Panc1 (cell line): ENCODE results near the gene DYRK2. TPM values are rescaled to one million over a fixed set of nuclear protein-coding genes. Genes with fewer than 3 reads are reported as not detected.

Experiments
- ATAC-seq: fragments of 200-7000 bp; cut with Tn5 transposase; 2 replicates; pipeline ENCODE4 v1.9.1; 2020; ENCODE audit warnings: mild to moderate bottlenecking, moderate library complexity
- BruUV-seq: library from RNA; stranded (reverse); fragments of 400-500 nt; replicated peaks from 2 replicates; lab custom pipeline; 2021; lab: Mats Ljungman, UMichigan
- CTCF ChIA-PET: fragments of 300-600 bp; sonication (Branson Sonifier 250); formaldehyde crosslinking; loops from one replicate; lab custom pipeline; 2022; ENCODE audit warnings: antibody characterized with exemption; lab: Charles Lee
- POLR2A ChIA-PET: fragments of 300-600 bp; sonication (Branson Sonifier 250); formaldehyde crosslinking; loops from one replicate; lab custom pipeline; 2022; ENCODE audit warnings: antibody characterized with exemption; lab: Charles Lee
- DNase-seq: peaks from one replicate; pipeline ENCODE4 v3.0.0-alpha.2; 2010; ENCODE audit warnings: low read depth, low spot score
- H3K27ac ChIP-seq: 2 replicates; pipeline ENCODE4 v1.5.1; 2011; ENCODE audit warnings: mild to moderate bottlenecking, low read length, inconsistent platforms
- H3K27me3 ChIP-seq: fragments of 200-500 bp; sonication (Bioruptor generic); 2 replicates; pipeline ENCODE4 v1.6.0; 2014; ENCODE audit warnings: low read length, inconsistent platforms; ENCODE audit not compliant: control insufficient read depth, insufficient read depth
- H3K36me3 ChIP-seq: fragments of 200-500 bp; sonication (Bioruptor generic); 2 replicates; pipeline ENCODE4 v1.5.1; 2014; ENCODE audit warnings: inconsistent platforms, mild to moderate bottlenecking, low read length, moderate library complexity; ENCODE audit not compliant: control insufficient read depth, insufficient read depth
- H3K4me1 ChIP-seq: 2 replicates; pipeline ENCODE4 v1.5.1; 2011; ENCODE audit warnings: inconsistent platforms, mild to moderate bottlenecking, low read length, moderate library complexity; ENCODE audit not compliant: control insufficient read depth, insufficient read depth
- H3K4me3 ChIP-seq, 2 experiments: 2 replicates each; pipeline ENCODE4 v1.5.1; 2011 to 2012; ENCODE audit warnings: low read depth in 2 of 2, low read length in 2 of 2, mild to moderate bottlenecking in 2 of 2, inconsistent platforms in 1 of 2, moderate library complexity in 1 of 2
- H3K9me3 ChIP-seq: fragments of 200-500 bp; sonication (Bioruptor generic); 2 replicates; pipeline ENCODE4 v1.5.1; 2014; ENCODE audit warnings: low read depth, mild to moderate bottlenecking, inconsistent platforms, low read length, moderate library complexity; ENCODE audit not compliant: control insufficient read depth, insufficient read depth
- CTCF ChIP-seq: fragments of 450-650 bp; IDR thresholded peaks from 2 replicates; pipeline ENCODE4 v1.5.1; 2017; ENCODE audit warnings: mild to moderate bottlenecking
- POLR2AphosphoS5 ChIP-seq: IDR thresholded peaks from 2 replicates; pipeline ENCODE4 v1.6.1; 2012; ENCODE audit warnings: mild to moderate bottlenecking, low read depth, low read length, moderate library complexity
- SIN3A ChIP-seq: IDR thresholded peaks from 2 replicates; pipeline ENCODE4 v1.6.1; 2012; ENCODE audit warnings: low read depth, mild to moderate bottlenecking, low read length, moderate library complexity, borderline replicate concordance; ENCODE audit not compliant: insufficient read depth
- TCF7L2 ChIP-seq: IDR thresholded peaks from 2 replicates; pipeline ENCODE4 v1.6.1; 2011; ENCODE audit warnings: mild to moderate bottlenecking, low read depth, low read length, inconsistent platforms
- in situ Hi-C: cut with HindIII; loops from 2 replicates; pipeline ENCODE4 v1.10.0; 2016; ENCODE audit warnings: low sequenced_read_pairs, low pct_unique_long_range_greater_than_20kb
- intact Hi-C: fragments of 100-400 bp; cut with micrococcal nuclease; formaldehyde crosslinking; loops from one replicate; pipeline ENCODE4 v1.10.0; 2022; ENCODE audit not compliant: unreplicated experiment
- total RNA-seq: library from RNA; stranded (reverse); gene quantifications from one replicate; pipeline ENCODE4 v1.2.1, GENCODE V29; 2021; ENCODE audit not compliant: unreplicated experiment
- TF ChIP-seq, protein P1 (sequence below), 2 experiments: IDR thresholded peaks; 2 replicates each; pipeline ENCODE4 v1.6.1; 2011 to 2012; ENCODE audit warnings: low read depth in 2 of 2, control low read depth in 1 of 2, low read length in 1 of 2, mild to moderate bottlenecking in 1 of 2, moderate library complexity in 1 of 2; ENCODE audit not compliant: insufficient read depth in 1 of 2

Gene DYRK2
- total RNA-seq, 1 experiment from 2014 or later, result 9.9 TPM

DNA sequence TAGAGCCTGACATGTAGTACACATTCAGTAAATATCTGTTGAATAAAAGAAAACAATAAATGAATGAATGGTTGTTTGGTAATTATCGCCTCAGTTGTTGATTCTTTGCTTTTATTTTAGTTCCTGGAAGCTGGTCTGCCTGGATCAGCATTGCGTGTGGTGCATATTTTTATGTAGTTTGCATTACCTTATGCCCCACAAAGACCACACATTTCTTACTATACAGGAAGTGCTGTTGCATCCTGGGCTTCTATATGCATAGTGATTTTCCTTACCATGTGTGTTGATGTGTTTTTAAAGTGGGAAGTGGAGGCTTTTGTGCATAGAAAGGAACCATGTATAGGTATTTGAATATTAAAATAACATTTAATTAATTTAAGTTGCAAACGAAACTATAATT lies 43.6 kb downstream of the DYRK2 start:
- ChIA-PET POLR2A (no interaction called here), CTCF (no interaction called here)
- in situ Hi-C loops, result no loop called here
- TF ChIP-seq POLR2AphosphoS5 (no peak), SIN3A (no peak), TCF7L2 (no peak), CTCF (no peak)
- TF ChIP-seq, protein P1, sequence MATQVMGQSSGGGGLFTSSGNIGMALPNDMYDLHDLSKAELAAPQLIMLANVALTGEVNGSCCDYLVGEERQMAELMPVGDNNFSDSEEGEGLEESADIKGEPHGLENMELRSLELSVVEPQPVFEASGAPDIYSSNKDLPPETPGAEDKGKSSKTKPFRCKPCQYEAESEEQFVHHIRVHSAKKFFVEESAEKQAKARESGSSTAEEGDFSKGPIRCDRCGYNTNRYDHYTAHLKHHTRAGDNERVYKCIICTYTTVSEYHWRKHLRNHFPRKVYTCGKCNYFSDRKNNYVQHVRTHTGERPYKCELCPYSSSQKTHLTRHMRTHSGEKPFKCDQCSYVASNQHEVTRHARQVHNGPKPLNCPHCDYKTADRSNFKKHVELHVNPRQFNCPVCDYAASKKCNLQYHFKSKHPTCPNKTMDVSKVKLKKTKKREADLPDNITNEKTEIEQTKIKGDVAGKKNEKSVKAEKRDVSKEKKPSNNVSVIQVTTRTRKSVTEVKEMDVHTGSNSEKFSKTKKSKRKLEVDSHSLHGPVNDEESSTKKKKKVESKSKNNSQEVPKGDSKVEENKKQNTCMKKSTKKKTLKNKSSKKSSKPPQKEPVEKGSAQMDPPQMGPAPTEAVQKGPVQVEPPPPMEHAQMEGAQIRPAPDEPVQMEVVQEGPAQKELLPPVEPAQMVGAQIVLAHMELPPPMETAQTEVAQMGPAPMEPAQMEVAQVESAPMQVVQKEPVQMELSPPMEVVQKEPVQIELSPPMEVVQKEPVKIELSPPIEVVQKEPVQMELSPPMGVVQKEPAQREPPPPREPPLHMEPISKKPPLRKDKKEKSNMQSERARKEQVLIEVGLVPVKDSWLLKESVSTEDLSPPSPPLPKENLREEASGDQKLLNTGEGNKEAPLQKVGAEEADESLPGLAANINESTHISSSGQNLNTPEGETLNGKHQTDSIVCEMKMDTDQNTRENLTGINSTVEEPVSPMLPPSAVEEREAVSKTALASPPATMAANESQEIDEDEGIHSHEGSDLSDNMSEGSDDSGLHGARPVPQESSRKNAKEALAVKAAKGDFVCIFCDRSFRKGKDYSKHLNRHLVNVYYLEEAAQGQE (IDR thresholded peaks at IDR 0.05; ENCODE audit: insufficient read depth in 1 of 2, low read depth in 2 of 2, low read length in 1 of 2), result no peak
- intact Hi-C loops, result no loop called here
- H3K27me3 ChIP-seq, result no peaks in the 10 kb centered on the region; the same call in 1 of the 2 replicates
- DNase-seq (no peak), ATAC-seq (no peak)
- H3K36me3 ChIP-seq, result no peaks in the 10 kb centered on the region
- BruUV-seq, result no TSS peak
- H3K4me1 ChIP-seq, result no peaks in the 10 kb centered on the region
- H3K27ac ChIP-seq, result no peak overlapping the region
- H3K9me3 ChIP-seq, result no peaks in the 10 kb centered on the region
- H3K4me3 ChIP-seq, result no peak overlapping the region

DNA sequence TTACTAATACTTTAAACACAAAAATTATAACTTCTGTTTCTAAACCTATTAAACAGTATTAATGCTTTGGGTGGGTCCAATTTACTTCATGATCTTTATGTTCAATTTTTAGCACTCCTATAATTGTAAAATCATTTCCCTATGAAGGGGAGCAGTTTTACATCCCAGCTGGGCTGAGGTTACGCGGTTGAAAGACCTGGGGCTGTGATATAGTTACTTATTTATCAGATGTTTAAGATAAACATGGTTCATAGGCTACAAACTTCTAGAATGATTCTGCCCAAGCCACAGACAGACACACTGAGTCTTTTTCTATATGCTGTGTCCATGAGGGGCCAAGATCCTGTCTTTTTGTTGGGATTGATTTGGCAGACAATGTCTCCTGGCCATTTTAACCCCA lies 44.4 kb downstream of the DYRK2 start:
- no peak for ATAC-seq
- CTCF ChIA-PET, result no interaction called here
- BruUV-seq, result no TSS peak
- in situ Hi-C loops (no loop called here), intact Hi-C loops (no loop called here)
- Histone ChIP-seq H3K9me3 (no peaks in the 10 kb centered on the region), H3K27ac (no peak overlapping the region), H3K36me3 (no peaks in the 10 kb centered on the region), H3K4me3 (no peak overlapping the region), H3K4me1 (no peaks in the 10 kb centered on the region), H3K27me3 (no peaks in the 10 kb centered on the region; the same call in 1 of the 2 replicates)
- POLR2A ChIA-PET, result no interaction called here
- no peak for DNase-seq
- TF ChIP-seq SIN3A (no peak), POLR2AphosphoS5 (no peak), CTCF (no peak), TCF7L2 (no peak)
- TF ChIP-seq, protein P1 (IDR thresholded peaks at IDR 0.05; ENCODE audit: insufficient read depth in 1 of 2, low read depth in 2 of 2, low read length in 1 of 2), result no peak
